Glomerular visceral epithelial cell (primary cell): Measurements from ENCODE around the gene SLC39A3.

ENCODE experiments used
- DNase-seq: peaks from one replicate; pipeline ENCODE4 v3.0.0-alpha.2; 2016; ENCODE audit errors: extremely low spot score

Gene SLC39A3

GRCh38 chr19:2739602-2740313 is at the start of gene SLC39A3:
TSS of gene SLC39A3 (minus strand) at chr19:2740017. CDS start at chr19:2737257, 2,760 bp downstream.
- peak; percentile 99 for DNase-seq

- DNase-seq = no peak
Observed at GRCh38 chr19:2788237-2788636, 48.4 kb upstream of the SLC39A3 start.

- DNase-seq = no peak
Observed at GRCh38 chr19:2787115-2787514, 47.3 kb upstream of the SLC39A3 start.

- DNase-seq = peak; percentile 99
Observed at GRCh38 chr19:2785244-2785997, 45.6 kb upstream of the SLC39A3 start, which contains the start of gene THOP1. TSS of gene THOP1 (plus strand) at chr19:2785503. CDS start at chr19:2785663, 160 bp downstream.

- DNase-seq = no peak
Observed at GRCh38 chr19:2783781-2784145, 43.9 kb upstream of the SLC39A3 start.

GRCh38 chr19:2782936-2783780 is 43.3 kb upstream of the SLC39A3 start, which contains the start of gene SGTA:
TSS of gene SGTA (minus strand) at chr19:2783273. CDS start at chr19:2769068, 14,205 bp downstream.
- peak; percentile 99 for DNase-seq

GRCh38 chr19:2782329-2782935 is 42.6 kb upstream of the SLC39A3 start:
- DNase-seq = no peak

GRCh38 chr19:2780284-2780683 is 40.5 kb upstream of the SLC39A3 start:
- no peak for DNase-seq

GRCh38 chr19:2779121-2779740 is 39.4 kb upstream of the SLC39A3 start:
- DNase-seq = no peak

- no peak for DNase-seq
Observed at GRCh38 chr19:2777952-2778683, 38.3 kb upstream of the SLC39A3 start.

GRCh38 chr19:2775556-2776430 is 36.0 kb upstream of the SLC39A3 start:
- DNase-seq = peak; percentile 76

- no peak for DNase-seq
Observed at GRCh38 chr19:2774953-2775555, 35.2 kb upstream of the SLC39A3 start.

GRCh38 chr19:2774083-2774679 is 34.4 kb upstream of the SLC39A3 start:
- DNase-seq = no peak

- no peak for DNase-seq
Observed at GRCh38 chr19:2771786-2772674, 32.2 kb upstream of the SLC39A3 start.

- no peak for DNase-seq
Observed at GRCh38 chr19:2770055-2771013, 30.5 kb upstream of the SLC39A3 start.

- no peak for DNase-seq
Observed at GRCh38 chr19:2769218-2769617, 29.4 kb upstream of the SLC39A3 start.
